Activated CD8-positive, alpha-beta memory T cell treated with anti-CD3 and anti-CD28 coated beads for 24 hours (primary cell): ENCODE data around the gene CNTLN.
"Not testable (repeated sequence)": the region's sequence is repeated elsewhere in the genome, so short reads cannot be mapped to it uniquely, and the experiment has no call there.

Experiments
- DNase-seq: peaks from one replicate; pipeline ENCODE4 v3.0.0-alpha.2; 2020

CNTLN gene

DNA sequence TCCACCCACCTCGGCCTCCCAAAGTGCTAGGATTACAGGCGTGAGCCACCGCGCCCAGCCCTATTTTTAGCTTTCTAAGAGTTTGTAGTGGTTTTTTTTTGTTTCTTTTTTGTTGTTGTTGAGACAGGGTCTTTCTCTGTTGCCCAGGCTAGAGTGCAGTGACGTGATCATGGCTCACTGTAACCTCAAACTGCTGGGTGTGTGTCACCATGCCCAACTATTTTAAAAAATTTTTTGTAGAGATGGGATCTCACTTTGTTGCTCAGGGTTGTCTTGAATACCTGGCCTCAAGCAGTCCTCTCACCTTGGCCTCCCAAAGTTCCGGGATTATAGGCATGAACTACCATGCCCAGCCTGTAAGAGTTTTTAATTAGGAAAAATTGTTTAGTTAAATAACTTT is 298.7 kb downstream of the CNTLN start:
- no peak for DNase-seq

DNA sequence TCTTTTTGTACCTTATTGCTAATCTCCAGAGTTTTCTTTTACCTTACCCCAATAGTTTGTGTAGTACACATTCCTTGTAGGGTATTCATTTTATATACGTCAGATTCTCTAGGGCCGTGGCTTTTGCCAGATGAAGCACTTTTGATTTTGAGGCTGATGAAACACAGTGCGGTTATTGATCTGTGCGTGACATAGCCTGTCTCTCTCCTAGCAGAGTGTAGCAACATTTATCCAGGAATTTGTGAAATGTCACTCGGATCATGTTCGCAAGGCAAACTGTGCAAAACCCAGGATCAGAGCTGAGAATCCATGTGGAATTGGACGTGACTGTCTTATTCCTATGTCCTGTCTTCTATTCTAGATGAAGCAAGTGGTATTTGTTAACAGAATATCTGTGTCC is 302.0 kb downstream of the CNTLN start:
- no peak for DNase-seq

DNA sequence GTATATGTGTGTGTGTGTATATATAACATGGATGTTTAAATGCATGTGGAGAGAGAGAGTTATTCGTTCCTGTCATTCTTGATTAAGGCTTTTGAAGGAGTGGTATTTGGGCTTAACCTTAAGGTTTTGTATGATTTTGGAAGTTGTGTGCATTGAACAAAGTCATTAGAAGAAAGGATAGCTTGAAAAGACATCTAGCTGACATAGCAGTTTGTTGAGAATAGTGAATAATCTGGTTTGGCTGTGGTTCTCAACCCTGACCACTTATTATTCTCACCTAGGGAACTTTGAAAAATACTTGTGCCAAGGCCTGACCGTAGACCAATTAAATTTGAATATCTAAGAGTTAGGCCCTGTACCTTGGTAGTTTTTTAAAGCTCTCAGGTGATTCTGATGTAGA is 303.0 kb downstream of the CNTLN start:
- DNase-seq, result no peak

DNA sequence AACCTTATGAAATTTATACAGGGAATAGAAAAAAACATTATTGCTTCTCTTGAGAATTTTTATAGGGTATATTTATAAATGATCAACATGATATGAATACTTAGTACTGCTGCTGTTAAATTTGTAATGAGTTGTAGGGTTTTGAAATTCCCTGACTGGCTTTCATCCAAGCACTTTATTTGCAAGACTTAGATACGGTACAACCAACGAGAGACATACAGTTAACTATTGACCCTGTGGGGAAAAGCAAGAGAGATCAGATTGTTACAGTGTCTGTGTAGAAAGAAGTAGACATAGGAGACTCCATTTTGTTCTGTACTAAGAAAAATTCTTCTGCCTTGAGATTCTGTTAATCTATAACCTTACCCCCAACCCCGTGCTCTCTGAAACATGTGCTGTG is 310.3 kb downstream of the CNTLN start:
- not testable (repeated sequence) for DNase-seq

DNA sequence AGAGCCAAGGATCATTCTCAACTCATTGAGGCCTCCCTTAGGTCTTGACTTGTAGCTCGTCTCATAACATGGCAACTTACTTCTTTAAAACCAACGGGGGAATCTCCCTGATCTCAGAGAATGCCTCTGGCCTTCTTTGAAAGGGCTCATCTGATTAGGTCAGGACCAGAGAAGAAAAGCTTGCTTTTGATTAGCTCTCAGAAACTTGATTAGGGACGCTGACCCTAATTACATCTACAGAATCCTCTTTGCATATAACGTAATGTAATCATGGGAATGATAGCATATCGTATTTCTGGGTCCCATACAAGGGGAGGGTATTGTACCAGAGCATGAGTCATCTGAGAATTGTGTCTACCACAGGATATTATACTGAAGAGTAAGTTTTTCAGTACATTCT is 318.9 kb downstream of the CNTLN start:
- DNase-seq, result no peak

DNA sequence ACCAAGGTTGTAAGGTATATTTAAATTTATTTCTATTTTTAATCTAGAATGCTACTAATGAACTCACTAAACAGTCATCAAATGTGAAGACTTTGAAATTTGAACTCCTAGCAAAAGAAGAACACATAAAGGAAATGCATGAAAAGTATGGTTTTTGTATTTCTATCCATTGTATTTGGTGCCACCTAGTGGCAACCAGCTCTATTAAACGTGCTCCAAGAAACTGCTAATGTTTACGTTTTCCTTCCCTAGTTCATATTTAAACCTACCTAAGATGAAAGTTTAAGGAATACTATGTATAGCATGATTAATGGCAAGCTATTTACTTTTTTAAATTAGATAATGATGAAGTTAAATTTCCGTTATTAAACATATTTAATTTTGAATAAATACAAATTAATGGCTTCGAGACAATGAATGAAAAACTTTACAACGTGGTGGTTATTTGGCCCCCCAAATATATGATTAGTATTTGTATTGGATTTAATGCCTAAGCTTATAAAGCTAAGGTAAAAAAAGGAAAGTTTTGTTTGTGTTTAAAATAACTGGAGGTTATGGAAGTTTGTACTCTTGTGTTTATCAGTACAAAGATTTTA is 328.1 kb downstream of the CNTLN start:
- no peak for DNase-seq

DNA sequence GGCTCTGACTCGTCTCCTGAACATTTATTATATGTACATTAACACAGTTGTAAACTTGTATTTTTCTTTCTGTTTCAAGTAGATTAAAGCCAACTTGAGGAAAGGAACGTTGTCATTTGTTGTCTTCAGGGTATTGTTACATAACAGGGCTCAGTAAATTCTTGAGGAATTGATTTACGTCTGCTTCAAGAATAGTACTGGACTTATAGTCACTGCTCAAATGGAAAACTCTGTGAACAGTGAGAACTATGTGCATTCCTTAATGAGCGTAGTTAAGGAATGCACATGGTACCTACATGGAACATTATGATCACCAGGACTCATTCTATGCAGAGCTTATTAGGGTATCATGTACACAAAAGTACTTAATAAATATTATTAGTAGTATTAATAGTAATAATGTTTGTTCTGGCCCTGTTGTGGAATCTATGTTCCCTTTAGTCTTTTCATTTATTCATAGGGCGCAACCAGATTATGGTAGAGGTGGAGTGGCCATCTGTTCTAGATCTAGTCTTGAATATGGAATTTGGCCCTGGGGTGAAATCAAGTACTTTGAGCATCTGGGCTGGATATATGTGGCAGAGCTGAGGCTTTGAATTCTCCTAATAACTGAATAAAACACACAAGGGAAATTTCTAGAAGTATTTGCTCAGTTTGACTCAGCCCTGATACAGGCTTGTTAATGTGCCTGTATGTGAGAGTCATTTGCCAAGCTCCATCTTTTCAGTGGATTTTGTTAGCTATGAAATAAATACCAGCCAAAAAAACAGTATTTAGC is 335.4 kb downstream of the CNTLN start:
- no peak for DNase-seq

DNA sequence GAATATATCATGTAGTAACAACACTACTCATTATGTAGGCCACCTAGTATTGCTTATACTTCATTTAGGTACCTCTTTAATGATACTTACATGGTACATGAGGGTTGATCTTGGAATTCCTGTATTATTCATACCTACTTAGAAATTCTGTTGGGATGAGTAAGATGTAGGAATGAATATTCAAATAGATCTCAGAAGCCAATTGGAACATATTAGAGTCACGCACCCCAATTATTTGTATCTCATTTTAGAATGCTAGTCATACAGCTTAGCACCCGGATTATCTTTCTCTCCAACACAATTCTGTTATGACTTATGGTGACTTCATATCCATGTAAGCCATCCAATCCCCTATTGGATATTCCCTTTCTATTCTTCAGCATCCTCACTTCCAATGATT is 337.3 kb downstream of the CNTLN start:
- DNase-seq, result no peak

DNA sequence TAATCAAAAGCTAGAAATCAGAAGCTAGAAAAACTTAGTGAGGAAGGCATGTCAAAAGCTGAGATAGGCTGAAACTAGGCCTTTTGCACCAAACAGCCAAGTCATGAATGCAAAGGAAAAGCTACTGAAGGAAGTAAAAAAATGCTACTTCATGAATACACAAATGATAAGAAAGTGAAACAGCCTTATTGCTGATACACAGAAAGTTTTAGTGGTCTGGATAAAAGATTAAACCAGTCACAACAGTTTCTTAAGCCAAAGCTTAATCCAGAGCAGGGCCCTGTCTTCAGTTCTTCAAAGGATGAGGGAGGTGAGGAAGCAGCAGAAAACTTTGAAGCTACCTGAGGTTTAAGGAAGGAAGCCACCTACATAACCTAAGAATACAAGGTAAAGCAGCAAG is 341.6 kb downstream of the CNTLN start:
- DNase-seq, result no peak

DNA sequence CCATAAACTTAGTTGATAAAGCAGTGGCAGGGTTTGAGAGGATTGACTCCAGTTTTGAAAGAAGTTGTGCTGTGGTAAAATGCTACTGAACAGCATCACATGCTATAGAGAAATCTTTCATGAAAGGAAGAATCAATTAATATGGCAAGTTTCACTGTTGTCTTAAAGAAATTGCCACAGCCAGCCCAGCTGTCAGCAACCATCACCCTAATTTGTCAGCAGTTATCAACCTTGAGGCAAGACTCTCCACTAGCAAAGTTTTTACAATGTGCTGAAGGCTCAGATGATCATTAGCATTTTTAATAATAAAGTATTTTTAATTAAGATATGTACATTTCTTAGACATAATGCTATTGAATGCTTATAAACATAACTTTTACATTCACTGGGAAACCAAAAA is 343.0 kb downstream of the CNTLN start:
- DNase-seq, result no peak

DNA sequence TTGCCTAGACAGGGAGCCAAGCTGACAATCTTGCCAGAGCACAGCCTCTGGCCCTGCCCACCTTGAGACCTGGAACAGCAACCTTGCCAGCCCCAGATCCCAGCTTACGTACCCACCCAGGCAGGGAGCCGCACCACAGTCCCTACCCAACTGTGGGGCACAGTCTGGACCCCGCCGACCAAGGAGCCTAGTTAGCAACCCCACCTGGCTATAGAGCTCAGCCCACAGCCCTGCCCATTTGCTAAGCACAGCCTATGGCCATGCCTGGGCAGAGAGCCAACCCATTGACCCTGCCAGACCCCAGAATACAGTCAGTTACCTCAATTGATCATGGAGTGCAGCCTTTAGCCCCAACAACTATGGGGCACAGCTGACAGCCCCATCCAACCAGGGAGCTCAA is 346.1 kb downstream of the CNTLN start:
- DNase-seq, result no peak

DNA sequence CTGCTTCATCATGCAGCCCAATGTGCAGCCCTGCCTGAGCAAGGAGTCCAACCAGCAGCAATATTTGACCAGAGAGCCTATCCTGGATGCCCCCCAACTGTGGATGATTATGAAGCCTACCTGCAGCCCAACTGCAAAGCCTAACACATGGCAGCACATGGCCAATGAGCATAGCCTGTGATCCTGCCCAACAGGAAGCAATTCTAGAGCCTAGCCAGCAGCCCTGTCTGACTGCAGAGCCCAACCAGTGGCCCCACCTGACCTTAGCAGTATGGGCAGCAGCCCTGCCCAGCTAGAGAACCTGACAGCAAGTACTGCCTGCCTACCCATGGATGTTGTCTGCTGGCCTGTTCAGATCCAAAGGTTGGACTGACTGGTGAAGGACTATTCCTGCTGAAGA is 346.7 kb downstream of the CNTLN start:
- no peak for DNase-seq

DNA sequence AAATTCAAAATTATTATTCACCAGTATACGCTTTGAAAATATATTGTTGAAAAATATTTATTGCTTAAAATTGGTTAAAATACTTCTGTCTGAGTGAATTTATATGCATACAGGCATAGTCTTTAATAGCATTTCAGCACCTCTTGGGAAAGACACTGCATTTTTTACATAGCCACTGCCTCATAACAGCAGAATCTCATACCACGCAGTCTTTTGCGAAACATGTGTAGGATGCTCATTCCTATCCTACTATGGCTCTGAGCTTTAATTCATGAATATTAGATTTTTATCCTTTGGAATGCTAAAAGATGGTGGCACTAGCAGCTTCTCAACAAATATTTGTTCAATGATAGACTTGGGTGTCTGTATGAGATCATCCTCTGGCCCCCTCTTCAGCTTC is 350.1 kb downstream of the CNTLN start:
- DNase-seq, result no peak

DNA sequence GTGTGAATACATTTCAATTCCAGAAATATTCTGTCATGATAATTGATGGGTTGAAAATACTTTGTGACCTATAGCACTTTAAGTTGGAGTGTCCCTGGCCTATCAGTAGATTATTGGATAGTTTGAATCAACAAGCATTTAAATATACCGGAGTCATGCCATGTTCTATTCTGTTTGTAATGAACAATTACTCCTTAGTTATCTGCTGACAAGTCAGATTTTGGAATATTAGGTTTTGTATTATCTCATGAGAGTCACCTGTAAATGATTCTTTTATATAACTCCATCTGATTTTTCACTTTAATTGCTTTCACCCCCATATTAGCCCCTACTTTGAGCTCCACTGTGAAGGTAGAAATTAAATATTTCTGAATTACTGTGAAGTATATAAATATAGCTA is 351.6 kb downstream of the CNTLN start:
- no peak for DNase-seq

DNA sequence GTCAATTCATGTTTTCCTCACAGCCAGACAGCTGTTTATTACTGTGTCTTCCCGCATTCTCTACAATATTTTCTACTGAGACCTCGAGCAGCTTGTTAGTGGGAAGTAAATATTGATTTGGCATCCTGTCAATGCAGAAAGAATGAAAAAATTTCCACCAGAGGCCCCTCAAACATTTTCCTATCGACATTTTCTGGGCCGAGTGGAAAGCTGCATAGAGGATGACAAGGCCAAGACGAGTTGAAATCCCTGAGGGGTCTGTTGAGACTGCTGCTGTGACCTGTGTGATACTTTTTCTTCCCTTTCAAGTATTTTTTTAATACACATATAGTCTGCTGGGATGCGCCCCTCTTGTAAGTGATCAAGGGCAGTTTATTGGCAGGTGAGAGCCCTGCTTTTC is 352.6 kb downstream of the CNTLN start:
- DNase-seq, result no peak

DNA sequence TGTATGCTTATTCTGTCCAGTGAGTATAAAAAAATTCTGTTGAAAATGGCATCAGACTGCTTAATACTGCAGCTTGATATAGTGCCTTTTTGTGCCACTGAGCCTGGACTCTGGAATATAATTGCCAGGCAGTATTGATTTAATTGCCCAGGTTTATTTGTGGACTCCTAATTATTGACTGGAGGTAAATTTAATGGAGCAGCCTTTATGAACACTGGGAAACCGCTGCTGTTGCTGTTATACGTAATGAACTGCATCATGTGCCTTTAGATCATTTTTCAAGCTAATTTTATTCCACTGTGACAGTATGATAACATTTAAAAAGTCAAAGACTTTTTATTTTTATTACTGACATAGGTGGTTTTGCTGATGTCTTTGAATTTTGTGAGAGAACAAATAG is 353.8 kb downstream of the CNTLN start:
- DNase-seq, result no peak

DNA sequence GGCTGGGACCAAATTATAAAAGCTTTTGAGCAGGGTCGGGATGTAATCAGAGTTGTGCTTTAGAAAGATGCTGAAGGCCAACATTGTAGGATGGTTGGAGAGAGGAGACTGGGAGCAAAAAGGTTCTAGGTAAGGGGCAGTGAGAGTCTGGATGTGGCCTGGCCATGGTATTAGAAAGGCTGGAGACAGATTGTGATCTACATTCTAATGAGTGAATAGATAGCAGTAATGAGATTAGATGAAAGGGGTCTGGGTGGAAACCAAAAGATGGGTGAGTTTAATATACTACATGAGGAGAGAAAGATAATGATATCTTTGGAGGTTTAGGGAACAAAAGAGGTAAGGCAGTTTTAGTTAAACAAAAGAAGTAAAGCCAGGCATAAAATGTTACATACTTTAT is 355.3 kb downstream of the CNTLN start:
- DNase-seq, result no peak

DNA sequence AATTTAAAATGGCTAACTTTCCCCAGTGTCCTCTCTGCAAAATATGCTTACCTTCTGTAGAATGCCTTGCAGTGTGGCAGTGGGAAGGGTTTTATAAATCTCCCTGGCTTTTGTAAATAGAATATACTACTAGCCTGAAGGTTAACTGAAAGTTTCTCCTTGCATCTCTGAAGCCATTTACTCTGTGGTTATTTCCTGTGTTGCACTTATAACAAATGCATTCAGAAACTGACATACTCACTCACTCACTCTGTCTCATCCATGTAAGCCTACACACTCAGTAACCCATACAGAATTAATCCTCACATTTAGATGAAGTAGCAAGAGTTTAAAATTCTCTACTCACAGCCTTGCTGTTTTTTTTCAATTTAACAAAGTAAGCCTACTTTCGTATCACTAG is 356.9 kb downstream of the CNTLN start:
- no peak for DNase-seq

DNA sequence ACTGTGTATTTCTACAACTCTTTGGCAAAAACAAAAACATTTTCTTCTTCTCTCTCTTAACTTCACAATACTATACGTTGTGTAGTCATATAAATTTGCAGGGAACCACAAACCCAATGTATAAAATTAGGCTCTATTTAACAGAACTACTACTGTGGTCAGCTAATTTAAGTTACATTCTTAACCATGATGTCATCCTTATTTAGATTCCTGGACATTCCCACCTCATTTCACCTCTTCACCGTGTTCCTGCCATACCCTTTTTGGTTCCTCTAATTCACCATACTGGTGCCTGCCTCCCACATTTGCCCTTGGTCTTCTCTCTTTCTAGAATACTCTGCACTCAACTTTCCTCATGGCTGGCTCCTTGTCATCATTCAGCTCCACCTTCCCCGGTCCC is 368.4 kb downstream of the CNTLN start:
- DNase-seq, result no peak

DNA sequence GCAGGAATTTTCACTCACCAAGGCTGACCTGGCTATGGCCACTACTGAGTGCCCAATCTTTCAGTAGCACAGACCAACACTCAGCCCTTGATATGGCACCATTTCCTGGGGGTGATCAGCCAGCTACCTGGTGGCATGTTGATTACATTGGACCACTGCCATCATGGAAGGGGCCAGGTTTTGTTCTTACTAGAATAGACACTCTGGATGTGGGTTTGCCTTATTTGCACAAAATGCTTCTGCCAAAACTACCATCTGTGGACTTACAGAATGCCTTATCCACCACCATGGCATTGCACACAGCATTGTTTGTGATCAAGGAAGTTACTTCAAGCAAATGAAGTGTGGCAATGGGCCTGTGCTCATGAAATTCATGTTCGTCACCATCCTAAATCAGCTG is 374.3 kb downstream of the CNTLN start:
- no peak for DNase-seq

DNA sequence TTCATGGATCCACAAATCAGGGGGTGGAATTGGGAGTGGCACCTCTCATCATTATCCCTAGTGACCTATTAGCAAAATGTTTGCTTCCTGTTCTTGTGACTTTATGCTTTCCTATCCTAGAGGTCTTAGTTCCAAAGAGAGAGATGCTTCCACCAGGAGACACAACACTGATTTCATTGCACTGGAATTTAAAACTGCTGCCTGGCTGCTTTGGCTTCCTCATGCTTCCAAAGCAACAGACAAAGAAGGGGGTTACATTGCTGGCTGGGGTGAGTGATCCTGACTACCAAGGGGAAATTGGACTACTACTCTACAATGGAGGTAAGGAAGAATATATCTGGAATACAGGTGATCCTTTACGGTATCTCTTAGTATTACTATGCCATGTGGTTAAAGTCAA is 374.9 kb downstream of the CNTLN start:
- DNase-seq, result no peak

DNA sequence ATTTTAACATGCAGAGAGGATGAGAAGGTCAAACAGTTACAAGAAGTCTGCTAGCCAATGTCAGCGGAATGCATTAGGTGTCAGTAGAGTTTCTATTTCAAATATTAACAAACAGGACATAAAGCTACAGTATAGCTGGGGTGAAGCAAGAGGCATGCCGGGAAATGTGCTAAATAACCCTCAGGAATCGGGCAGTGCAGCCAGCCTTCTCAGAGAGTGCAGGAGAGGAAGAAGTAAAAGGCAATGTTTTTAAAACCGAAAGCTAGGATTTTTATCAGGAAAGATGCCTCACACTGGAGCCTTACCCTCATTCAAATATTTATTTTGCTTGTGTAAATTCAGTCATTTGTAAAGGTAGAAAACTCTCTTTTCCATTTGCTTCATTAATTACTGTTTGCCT is 384.9 kb downstream of the CNTLN start:
- DNase-seq, result no peak

DNA sequence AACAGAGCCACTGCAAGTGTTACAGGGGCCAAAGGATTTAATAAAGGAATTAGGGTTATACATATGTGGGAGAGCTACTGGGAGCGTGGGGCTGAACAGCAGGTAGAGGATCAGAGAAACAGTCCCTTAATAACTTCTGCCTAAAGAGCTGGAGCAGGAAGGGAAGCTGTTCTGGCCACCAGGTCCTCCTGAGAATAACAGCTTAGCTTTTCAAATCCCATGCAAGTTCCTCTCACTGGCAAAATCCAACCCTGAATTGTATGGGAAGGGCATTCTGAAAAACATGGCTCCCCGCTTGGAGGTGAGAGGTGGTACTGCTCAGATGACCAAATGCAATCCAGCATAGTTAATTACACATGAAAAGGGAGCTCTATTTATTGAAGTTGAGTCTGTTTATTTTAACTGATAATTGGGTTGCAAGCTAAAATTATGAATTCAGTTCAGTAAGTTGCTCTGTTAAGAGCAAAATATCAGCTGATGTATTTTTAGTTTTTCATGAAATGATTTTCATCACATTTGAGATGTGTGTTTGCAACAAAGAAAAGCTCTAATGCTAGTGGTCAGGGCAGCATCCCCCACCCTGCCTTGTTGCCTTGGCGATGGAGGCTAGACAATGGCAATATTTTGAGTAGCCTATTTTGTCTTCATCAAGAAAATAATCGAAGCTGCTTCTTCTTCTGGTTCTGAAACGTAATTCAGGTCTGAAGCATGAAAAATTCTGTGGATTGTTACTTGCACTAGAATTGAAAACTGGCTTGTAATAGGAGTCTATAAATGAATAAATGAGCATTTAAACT is 385.6 kb downstream of the CNTLN start:
- no peak for DNase-seq
